G401 (cell line): Measurements from ENCODE around the gene SAMD14. TPM values are rescaled to one million over a fixed set of nuclear protein-coding genes. Genes with fewer than 3 reads are reported as not detected.

Experiments used
- DNase-seq: peaks from one replicate; pipeline ENCODE4 v3.0.0-alpha.2; 2015; ENCODE audit warnings: low spot score
- in situ Hi-C: cut with HindIII; loops from 2 replicates; pipeline ENCODE4 v1.10.0; 2016; ENCODE audit warnings: low sequenced_read_pairs, mixed read lengths
- total RNA-seq: library from RNA; depleted of rRNA; stranded (reverse); fragments of >200 nt; shearing (Covaris generic); gene quantifications from 2 replicates; pipeline ENCODE4 v1.2.3, GENCODE V29; 2014

The SAMD14 gene
- total RNA-seq, 1 experiment from 2014 or later = 7.5 TPM

DNA sequence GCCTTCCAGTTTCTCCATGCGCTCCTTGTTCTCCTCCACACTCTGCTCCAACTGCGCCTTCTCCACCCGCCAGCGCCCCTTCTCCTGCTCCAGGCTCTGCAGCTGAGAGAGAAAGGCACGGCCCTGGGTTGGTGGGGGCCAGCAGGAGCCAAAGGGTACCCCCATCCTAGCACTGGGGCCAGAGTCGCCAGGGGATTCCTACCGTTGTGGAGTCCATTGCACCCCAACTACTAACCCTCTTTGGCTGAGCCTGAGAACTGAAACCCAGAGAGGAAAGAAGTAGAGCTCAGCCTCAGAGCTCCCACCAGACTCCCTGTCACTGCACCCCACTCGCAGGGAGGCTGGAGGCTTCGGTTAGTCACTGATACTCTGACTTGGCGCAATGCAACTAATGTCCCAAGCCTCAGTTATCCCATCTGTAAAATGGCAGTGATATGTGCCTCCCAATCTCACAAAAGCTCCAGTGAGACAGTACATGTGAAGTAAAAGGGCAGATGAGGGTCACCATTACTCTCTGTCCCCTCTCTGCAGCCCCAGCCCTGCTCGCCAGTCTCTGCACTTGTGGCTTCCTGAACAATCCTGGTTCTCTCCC lies 6.2 kb upstream of the SAMD14 start:
- DNase-seq = no peak
- in situ Hi-C loops = no loop called here

DNA sequence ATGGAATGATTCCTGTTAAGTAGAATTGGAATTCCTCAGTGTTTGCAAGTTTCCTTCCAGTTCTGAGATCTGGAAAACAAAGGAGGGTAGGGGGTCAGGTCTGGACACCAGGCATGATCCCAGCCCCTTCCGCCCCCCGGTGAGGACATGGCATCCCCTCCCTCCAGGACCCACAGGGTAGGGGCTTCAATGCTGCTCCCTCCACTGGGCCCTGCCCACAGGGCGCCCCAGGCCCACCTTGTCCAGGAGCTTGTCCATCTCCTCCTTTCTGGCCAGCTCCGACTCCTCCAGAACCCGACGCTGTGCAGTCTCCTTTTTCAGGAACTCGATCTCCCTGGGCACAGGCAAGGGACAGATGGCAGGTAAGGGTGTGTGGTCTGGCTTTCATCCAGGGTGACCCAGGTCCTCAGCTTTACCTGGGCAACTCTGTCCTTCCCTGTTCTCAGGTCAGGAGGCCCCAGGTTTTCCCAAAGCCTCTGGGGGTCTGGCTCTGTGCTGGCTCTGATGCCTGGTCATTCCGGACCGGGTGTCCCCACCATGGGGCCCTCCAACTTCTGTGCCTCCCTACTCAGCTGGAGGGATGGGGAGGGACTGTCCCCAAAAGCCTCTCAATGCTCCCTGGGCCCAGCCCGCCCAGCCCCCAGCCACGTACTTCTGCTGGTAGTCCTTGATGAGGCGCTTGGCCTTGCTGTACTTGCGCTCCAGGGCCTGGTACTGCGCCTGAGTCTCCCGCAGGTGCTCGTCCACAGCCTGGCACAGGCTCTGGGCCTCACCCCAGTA lies 5.5 kb upstream of the SAMD14 start:
- DNase-seq = peak; percentile 64
- in situ Hi-C loops = no loop called here

DNA sequence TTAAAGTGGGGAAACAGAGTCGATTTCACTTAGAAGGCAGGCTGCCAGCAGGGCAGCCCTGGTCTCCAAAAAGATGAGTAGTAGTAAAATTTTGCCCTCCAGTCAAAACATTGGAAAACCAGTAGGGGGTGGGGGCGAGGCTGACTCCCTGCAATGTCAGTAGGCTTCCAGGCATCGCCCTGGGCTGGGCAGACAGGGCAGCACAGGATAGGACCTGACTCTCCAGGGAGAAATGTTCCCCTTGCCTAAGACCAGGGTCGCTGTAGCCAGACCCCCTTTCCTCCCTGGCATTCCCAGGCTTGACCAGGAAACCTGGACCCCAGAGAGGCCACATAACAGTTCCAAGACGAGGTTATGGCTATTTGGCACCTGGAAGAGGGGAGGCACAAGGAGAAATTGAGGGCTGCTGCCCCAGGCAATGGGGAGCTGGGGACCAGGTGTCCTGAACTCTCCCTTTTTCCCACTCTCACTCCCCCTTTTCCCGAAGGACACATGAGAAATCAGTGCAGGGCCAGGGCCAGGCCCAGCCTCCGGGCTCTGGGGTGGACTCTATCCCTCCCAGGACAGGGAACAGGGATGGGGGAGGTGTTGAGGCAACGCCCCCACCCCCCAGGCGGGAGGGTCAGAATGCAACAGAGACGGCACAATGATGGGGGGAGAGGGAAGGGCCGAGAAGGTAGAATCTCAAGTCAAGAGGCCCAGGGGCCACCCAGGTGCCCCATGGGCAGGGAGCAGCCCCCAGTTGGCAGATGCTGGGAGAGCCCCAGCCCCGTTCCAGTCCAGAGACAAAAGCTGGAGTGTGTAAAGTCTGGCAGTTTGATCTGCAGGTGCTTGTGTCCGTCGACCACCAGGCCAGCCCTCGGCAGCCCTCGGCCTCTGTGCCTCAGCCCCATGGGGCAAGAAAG lies 4.5 kb upstream of the SAMD14 start:
- DNase-seq = no peak
- in situ Hi-C loops = no loop called here

DNA sequence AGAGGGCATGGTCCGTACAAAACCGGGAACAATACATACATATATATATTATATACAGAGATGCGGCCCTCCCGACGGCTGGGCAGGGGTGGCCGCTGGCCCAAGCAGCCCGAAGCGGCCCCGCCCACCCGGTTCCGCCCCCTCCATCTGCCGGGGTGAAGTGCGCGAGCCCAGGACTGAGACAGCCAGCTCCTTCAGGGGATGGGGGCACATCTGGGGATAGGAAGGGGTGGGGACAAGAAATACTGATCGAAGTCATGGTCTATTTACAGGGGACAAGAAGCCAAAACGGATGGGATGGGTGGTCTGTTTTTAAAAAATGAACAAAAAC lies 3.8 kb upstream of the SAMD14 start:
- in situ Hi-C loops = no loop called here
- no peak for DNase-seq

DNA sequence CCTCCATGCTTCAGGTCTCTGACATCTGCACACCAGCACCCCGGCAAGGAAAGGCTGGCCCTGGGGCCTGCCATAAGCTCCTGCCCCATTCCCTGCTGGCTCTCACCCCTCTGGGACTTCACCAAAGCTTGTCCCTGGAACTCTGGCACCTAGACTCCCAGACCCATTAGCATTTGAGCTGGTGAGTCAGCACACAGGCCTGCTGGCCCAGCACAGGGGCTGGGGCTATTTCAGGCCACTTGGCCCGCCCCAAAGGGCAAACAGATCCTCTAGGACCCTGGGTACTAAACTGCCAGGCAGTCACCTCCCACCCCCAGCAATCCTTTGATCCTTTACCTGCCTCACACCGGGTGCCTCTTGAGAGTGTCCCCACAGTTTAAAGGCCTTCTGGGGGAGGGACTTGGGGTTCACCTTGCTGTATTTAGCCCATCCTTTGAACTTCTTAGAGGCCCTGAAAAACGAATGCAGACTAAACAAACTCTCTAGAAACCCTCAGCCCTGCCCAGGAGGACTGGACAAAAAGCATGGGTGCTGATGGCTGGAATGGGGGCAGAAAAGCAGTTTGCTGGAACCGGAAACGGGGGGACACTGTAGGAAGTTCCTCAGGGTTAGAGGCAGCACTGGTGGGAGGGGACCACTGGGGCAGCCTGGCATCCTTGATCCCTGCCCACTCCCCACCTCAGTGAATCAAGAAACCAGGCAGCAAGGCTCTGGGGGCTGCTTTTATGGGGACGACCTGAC lies 3.2 kb upstream of the SAMD14 start:
- no peak for DNase-seq
- in situ Hi-C loops = no loop called here

DNA sequence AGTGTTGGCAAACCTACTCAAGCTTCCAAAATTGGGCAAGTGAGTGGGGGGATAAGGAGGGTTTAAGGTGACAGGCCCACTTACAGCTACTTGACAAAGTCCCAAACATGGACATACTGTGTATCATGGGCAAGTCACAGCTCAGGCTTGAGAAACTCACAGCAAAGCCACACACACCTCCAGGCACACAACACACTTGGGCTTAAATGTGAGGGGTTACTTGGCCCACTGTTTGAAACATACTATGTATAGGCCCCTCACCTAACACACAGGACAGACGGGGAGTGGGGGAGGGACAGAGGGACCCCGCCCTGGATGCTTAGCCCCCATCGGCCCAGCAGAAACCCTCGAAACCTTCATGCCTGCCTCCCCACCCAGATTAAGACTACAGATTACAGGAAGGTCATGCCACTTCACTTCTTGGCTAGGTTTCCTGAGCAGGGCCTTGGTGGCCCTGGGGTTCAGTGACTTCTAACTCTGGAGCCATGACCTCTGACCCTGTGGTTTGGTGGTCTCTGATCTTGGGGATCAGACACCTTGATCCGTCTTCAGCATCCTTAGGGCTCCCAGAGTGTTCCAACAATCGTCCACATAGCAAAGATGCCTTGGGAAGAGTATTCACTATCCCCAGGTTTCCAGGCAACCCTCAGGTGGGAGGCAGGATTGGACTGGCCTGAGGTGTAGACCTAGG lies 2.3 kb upstream of the SAMD14 start:
- in situ Hi-C loops = no loop called here
- no peak for DNase-seq

DNA sequence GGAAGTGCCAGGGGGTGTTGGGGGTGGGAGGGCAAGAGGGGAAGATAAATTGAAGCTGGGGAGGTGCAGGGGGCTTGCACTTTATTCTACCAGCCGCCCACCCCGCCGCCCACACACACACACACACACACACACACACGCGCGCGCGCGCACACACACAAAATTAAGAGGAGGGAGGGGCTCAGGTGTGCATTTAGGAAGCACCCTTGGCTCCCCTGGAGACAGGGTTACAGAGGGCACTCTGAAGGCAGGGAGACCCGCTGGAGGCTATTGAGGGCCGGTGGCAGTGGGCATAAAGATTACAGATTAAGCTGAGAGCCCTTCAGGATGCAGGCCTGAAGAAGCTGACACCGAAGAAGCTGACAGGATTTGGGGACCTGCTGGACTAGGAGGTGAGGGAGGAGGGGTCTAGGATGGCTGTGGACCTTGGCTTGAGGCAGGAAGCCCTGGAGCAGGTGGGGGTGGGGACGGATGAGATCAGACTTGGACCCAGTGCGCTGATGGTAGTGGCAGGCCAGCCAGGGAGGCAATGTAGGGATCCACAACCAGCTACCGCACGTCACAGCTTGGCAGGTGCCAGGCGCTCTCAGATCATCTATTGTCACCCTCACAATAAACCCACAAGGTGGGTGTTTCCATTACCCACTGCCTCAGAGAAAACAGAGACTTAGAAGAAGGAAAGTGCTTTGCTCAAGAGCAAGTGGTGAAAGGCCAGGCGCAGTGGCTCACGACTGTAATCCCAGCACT lies 772 bp upstream of the SAMD14 start:
- DNase-seq = peak; percentile 85
- in situ Hi-C loops = no loop called here

DNA sequence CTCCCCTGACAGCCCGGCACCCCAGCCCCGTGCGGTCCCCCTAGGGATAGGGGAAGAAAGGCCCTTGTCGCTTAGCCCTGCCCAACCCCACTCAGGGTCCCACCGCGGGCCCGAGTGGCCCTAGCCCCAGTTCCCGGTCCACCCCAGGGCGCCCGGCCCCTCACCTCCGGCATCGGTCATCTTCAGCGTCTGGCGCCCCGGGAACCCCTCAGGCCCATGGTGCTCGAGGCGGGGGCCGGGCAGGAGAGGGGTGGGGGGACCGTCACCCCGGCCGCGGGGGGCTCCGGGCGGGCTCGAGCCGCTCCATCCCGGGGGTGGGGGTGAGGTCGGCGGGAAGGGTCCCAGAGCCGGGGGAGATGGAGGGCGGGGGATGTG lies 620 bp downstream of the SAMD14 start:
- DNase-seq = no peak
- in situ Hi-C loops = no loop called here

DNA sequence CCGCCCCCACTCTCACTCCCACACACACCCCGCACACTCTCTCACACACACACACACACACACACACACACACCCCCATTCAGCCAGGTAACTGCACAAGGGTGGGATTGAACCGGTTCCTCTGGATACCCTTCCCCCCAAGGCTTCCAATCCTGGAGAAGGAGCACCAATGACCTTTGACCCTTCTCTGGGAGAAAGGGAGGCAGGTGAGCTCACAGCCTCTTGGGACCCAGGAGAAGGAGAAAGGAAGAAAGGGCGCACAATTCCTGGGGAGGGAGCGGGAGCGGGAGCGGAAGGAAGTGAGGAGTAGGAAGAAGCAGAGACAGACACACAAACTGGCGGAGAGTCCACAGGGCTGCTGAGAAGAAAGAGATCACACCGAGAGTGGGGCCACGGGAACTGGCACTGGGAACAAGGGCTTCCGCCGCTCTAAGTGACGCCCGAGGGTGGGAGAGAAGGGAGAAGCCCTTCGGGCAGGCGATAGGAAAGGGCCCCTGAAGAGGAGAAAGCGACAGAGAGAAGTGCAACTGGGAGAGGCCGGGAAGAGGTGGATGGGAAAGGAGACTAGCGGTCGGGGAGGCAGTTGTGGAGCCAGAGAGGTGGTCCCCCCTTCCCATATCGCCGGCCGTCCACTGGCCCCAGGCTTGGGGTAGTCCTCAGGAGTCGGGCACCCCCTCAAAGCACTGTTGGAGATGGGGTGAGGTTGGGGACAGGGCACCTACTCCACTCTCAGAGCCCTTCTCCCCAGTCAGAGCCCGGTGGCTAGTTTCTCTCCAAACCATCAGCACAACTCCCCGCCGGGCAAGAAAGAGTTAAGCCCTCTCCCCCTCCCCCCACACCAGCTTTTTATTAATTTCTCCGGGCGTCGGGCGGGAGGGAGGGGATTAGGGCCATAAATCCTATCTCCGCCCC lies 1.3 kb downstream of the SAMD14 start:
- DNase-seq = peak; percentile 63
- in situ Hi-C loops = no loop called here

DNA sequence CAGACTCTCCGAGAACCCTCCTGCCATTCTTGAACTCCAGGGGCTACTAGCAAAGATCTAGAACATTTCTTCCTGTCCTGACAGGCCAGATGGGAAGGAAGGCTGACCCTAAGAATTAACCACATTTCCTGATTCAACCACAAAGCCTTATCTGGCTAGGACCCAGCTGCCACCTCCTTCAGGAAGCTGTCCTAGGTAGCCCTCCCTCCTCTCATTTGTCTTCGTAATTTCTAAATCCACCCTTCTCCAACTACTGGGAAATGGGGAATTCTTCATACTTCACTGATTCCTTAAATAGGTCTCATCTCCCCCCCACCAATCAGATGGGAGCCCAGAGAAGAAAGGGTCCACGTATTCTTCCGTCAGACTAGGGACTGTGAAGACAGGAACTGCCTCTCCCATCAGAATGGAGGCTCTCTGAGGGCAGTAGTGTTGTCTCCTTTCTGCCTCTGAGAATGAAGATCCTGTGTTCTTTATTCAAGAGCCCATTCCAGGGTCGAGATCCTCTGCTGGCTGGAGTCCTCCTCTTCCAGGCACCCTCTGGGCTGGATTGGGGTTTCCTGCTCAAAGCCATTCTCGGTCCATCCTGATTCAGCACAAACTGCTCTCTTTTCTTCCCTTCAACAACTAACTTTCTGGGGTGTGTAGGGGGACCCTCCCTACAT lies 2.1 kb downstream of the SAMD14 start:
- in situ Hi-C loops = no loop called here
- no peak for DNase-seq

DNA sequence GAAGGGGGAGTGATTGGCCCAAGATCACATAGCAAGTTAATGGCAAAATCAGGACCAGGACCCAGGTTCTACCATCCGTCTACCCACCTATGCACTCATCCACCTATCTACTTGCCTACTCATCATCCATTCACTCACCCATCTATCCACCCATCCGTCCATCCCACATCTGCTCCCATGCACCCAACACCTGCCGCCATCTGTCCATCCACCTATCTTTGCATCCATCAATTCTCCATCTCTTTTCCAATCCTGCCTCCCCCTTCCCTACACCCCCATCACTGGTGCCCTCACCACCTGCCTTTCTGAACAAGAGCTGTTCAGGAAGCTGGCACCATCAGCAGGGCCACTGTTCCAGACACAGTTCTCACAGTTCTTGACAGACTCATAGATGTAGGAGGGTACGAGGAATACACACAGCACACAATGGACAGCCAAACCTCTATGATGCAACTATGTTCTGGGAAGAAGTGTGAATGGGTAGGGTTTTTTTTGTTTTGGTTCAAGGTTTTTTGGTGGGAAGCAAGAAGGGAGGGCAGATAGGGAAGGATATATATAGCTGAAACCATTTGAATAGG lies 4.5 kb downstream of the SAMD14 start:
- DNase-seq = no peak
- in situ Hi-C loops = no loop called here

DNA sequence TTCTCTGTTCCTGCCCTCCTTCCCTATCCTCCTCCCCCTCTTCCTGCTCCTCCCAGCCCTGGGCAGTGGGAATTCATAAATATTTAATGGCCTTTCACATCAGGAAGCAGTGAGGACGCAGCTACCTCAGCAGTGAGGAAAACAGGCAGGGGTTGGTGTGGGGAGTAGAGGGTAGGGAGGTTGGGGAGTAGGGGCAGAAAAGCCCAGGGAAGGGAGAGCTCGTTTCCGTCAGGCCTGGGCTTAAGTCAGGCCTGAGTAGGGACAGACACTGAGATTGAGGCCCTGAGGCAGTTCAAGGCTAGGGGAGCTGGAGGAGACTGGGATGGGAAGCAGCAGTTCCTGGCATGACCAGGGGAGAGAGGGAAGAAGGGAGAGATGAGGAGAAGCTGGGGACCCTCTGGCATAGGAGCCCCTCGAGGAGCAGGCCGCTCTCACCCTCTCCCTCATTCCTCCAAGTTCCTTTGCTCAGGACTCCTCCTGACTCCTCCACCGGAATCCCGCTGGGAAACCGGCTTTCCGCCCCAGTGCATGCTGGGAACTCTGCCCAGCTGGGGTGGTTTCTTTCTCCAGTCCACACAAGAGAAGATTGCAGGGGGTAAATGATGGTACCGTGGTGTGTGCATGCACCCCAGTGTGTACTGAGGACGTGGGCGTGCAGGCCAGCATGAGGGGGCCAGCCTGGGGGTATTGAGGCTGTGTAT lies 6.2 kb downstream of the SAMD14 start:
- in situ Hi-C loops = no loop called here
- DNase-seq = peak; percentile 76

DNA sequence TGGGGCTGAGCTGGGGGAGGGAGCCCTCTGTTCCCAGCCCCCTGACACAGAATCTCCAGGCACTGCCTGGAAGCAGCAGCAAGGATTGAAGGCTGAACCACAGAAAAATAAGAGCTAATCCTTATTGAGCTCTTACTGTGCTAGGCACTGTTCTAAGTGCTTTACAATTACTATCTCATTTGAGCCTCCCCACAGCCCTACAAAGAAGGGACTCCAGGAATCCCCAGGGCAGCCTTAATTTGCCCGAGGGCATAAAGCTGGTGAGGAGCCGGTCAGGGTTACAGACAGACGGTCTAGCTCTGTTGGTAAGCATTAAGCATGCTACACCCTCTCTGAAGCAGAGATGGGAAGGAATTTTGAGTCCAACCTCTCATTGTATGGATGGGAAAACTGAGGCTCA lies 7.0 kb downstream of the SAMD14 start:
- no peak for DNase-seq
- in situ Hi-C loops = no loop called here

DNA sequence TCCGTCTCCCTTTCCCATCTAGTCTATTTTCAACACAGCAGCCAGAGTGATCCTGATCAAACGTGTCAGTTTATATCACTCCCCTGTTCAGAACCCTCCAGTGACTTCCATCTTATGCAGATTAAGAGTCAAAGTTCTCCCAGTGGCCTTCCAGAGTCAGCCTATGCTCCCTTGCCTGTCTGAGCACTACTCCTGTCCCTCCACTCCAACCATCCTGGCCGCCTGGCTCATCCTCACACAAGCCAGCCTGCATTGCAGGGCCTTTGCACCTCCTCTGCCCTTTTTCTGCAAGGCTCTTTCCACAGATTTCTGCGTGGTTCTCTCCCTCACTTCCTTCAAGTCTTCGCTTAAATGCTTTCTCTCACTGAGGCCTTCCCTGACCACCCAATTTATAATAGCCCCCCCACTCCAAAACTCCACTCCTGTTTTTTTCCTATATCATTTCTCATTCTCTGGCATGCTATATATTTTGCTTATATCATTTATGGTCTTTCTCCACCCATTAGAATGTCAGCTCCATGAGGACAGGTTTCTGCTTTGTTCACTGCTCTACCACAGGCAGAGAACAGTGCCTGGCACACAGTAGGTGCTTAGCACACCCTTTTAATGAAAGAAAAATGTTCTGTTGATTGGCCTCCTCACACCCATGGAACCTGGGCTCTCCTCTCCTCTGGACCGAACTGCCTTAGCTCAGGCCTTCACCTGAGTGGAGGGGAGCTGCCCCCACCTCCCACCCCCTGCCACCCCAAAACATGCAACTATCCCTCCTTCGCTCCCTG lies 9.3 kb downstream of the SAMD14 start:
- DNase-seq = no peak
- in situ Hi-C loops = no loop called here

DNA sequence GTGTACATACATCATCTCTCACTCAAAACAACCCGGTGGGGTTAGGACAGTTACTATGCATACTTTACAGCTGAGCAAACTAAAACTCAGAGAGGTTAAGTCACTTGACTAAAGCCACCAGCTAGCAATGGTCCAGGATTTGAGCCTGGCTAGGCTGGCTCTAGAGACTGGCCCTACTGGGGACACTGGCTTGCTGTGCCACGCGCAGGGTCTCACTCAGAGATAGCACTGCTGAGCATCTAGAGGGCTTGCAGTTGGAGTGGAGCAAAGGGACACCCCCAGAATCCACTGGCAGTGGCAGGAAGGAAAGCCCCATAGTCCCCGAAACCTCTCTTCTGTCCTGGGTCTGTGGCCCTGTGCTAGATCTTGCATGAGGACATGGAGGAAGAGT lies 11.1 kb downstream of the SAMD14 start:
- in situ Hi-C loops = no loop called here
- no peak for DNase-seq
